AG09309 (cell line): ENCODE data around the gene CCDC102B.

ENCODE experiments used
- DNase-seq: peaks from one replicate; pipeline ENCODE4 v3.0.0-alpha.2; 2010; ENCODE audit warnings: low read depth
- H3K4me3 ChIP-seq: 2 replicates; pipeline ENCODE4 v1.5.1; 2011; ENCODE audit warnings: mild to moderate bottlenecking, low read depth, low read length, moderate library complexity; ENCODE audit not compliant: control insufficient read depth
- CTCF ChIP-seq: IDR thresholded peaks from 2 replicates; pipeline ENCODE4 v1.5.1; 2011; ENCODE audit warnings: mild to moderate bottlenecking, low read depth, low read length, inconsistent platforms; ENCODE audit not compliant: insufficient read depth, control insufficient read depth; ENCODE audit errors: missing control alignments

Gene CCDC102B

GRCh38 chr18:68822926-68823325 lies 25.0 kb downstream of the CCDC102B start:
- no peak overlapping the region for H3K4me3 ChIP-seq
- DNase-seq, result no peak
- no peak for TF ChIP-seq CTCF

- H3K4me3 ChIP-seq, result no peak overlapping the region
- TF ChIP-seq CTCF, result no peak
- DNase-seq, result peak; percentile 39
Observed at GRCh38 chr18:68826121-68826520, 28.2 kb downstream of the CCDC102B start.

GRCh38 chr18:68830256-68831045 lies 32.6 kb downstream of the CCDC102B start:
- no peak overlapping the region for H3K4me3 ChIP-seq
- DNase-seq, result no peak
- TF ChIP-seq CTCF, result no peak

GRCh38 chr18:68833756-68834155 lies 35.9 kb downstream of the CCDC102B start:
- DNase-seq, result peak; percentile 45
- no peak overlapping the region for H3K4me3 ChIP-seq
- no peak for TF ChIP-seq CTCF

GRCh38 chr18:68837665-68838451 lies 40.0 kb downstream of the CCDC102B start:
- no peak overlapping the region for H3K4me3 ChIP-seq
- no peak for TF ChIP-seq CTCF
- DNase-seq, result peak; percentile 79

GRCh38 chr18:68839701-68840100 lies 41.8 kb downstream of the CCDC102B start:
- no peak overlapping the region for H3K4me3 ChIP-seq
- TF ChIP-seq CTCF, result no peak
- no peak for DNase-seq
